SK-N-SH treated with all-trans-retinoic acid at 6 μM for 48 hours (cell line): ENCODE results near the gene GLYATL1.

Source experiments
- TF ChIP-seq, protein P1 (sequence below): fragments of 250-450 bp; sonication (Bioruptor Pico); IDR thresholded peaks from 2 replicates; pipeline ENCODE4 v1.8.0; 2021; ENCODE audit warnings: low read depth, mild to moderate bottlenecking, moderate library complexity, borderline replicate concordance
- TF ChIP-seq, protein P2 (sequence below): fragments of 250-450 bp; sonication (Bioruptor Pico); IDR thresholded peaks from 2 replicates; pipeline ENCODE4 v1.8.0; 2020; ENCODE audit warnings: mild to moderate bottlenecking, moderate library complexity, borderline replicate concordance
- TF ChIP-seq, protein P3 (sequence below): fragments of 250-450 bp; sonication (Bioruptor Pico); IDR thresholded peaks from 2 replicates; pipeline ENCODE4 v1.5.1; 2020; ENCODE audit warnings: low read depth, mild to moderate bottlenecking, moderate library complexity

DNA sequence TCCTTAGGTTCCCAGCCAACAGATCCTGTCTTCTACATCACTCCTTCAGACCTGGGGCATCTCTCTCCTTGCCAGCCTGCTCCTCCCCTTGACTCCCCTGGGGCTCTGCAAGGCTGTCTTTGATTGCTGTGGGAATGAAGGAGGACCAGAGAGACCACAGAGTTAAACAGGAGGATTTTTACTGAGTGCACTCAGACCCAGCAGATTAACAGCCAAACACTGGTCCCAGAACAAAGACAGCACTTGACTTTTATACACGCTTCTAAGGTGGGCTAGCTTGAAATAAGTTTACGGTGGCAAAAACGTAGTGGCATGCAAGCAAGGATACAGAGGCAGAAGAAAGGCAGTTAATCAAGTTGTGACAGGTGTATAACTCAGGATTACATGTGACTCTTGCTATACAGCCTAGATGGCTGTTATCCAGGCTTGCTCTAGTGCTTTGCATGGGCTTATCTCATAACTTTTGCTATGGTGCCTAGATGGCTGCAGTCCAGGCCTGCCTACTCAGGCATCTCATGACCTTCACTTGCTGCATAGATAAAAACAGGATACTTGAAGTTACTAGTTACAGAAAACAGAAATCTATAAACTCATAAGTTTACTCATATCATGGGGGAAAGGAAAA, 22.0 kb upstream of the GLYATL1 start:
- TF ChIP-seq, protein P1, sequence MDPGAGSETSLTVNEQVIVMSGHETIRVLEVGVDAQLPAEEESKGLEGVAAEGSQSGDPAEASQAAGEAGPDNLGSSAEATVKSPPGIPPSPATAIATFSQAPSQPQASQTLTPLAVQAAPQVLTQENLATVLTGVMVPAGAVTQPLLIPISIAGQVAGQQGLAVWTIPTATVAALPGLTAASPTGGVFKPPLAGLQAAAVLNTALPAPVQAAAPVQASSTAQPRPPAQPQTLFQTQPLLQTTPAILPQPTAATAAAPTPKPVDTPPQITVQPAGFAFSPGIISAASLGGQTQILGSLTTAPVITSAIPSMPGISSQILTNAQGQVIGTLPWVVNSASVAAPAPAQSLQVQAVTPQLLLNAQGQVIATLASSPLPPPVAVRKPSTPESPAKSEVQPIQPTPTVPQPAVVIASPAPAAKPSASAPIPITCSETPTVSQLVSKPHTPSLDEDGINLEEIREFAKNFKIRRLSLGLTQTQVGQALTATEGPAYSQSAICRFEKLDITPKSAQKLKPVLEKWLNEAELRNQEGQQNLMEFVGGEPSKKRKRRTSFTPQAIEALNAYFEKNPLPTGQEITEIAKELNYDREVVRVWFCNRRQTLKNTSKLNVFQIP (CRISPR knock-in tag): no peak
- TF ChIP-seq, protein P2, sequence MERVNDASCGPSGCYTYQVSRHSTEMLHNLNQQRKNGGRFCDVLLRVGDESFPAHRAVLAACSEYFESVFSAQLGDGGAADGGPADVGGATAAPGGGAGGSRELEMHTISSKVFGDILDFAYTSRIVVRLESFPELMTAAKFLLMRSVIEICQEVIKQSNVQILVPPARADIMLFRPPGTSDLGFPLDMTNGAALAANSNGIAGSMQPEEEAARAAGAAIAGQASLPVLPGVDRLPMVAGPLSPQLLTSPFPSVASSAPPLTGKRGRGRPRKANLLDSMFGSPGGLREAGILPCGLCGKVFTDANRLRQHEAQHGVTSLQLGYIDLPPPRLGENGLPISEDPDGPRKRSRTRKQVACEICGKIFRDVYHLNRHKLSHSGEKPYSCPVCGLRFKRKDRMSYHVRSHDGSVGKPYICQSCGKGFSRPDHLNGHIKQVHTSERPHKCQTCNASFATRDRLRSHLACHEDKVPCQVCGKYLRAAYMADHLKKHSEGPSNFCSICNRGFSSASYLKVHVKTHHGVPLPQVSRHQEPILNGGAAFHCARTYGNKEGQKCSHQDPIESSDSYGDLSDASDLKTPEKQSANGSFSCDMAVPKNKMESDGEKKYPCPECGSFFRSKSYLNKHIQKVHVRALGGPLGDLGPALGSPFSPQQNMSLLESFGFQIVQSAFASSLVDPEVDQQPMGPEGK: no peak
- TF ChIP-seq, protein P3, sequence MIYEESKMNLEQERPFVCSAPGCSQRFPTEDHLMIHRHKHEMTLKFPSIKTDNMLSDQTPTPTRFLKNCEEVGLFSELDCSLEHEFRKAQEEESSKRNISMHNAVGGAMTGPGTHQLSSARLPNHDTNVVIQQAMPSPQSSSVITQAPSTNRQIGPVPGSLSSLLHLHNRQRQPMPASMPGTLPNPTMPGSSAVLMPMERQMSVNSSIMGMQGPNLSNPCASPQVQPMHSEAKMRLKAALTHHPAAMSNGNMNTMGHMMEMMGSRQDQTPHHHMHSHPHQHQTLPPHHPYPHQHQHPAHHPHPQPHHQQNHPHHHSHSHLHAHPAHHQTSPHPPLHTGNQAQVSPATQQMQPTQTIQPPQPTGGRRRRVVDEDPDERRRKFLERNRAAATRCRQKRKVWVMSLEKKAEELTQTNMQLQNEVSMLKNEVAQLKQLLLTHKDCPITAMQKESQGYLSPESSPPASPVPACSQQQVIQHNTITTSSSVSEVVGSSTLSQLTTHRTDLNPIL: no peak
